ENCODE measurements around the gene THOP1. TPM values are rescaled to one million over a fixed set of nuclear protein-coding genes. Genes with fewer than 3 reads are reported as not detected.

Gene THOP1
- total RNA-seq, 1 experiment from 2014 or later = 114 TPM

DNA sequence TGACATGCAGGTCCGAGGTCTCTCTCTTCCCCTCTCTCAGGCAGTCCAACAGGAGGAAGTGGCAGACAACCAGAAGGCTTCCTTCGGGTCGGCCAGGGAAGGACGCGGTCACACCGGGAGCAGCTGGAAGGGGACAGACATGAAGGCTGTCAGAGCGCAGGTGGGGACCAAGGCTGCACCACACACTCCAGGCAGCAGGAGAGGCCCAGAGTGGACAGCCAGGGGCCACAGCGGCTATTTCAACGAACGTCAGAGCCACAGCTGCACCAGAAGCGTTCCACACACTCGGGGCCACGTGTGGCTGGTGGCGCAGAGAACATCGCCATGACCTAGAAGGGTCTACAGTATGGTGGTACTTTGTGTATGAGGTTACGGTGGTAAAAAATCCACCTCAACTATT, 29.5 kb upstream of the THOP1 start:
- DNase-seq (ENCODE audit: unreplicated experiment) = no peak
- ChIA-PET CTCF (no interaction called here), POLR2A (interaction anchor here (0.6 kb wide), 1 partner anchor 9 kb away, joined by 3 read pairs; no protein-coding TSS in a partner anchor)
- TF ChIP-seq, protein P1, sequence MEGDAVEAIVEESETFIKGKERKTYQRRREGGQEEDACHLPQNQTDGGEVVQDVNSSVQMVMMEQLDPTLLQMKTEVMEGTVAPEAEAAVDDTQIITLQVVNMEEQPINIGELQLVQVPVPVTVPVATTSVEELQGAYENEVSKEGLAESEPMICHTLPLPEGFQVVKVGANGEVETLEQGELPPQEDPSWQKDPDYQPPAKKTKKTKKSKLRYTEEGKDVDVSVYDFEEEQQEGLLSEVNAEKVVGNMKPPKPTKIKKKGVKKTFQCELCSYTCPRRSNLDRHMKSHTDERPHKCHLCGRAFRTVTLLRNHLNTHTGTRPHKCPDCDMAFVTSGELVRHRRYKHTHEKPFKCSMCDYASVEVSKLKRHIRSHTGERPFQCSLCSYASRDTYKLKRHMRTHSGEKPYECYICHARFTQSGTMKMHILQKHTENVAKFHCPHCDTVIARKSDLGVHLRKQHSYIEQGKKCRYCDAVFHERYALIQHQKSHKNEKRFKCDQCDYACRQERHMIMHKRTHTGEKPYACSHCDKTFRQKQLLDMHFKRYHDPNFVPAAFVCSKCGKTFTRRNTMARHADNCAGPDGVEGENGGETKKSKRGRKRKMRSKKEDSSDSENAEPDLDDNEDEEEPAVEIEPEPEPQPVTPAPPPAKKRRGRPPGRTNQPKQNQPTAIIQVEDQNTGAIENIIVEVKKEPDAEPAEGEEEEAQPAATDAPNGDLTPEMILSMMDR (IDR thresholded peaks at IDR 0.05; ENCODE audit: unreplicated experiment) = no peak
- Mint-ChIP-seq H3K4me1 (ENCODE audit: insufficient read depth, unreplicated experiment) (no peaks in the 10 kb centered on the region), H3K4me3 (ENCODE audit: unreplicated experiment) (no peak overlapping the region), H3K36me3 (ENCODE audit: insufficient read depth, unreplicated experiment) (peaks cover 38% of the 10 kb centered on the region), H3K27ac (ENCODE audit: low read depth, unreplicated experiment) (no peak overlapping the region), H3K9me3 (ENCODE audit: unreplicated experiment) (no peaks in the 10 kb centered on the region), H3K27me3 (ENCODE audit: insufficient read depth, unreplicated experiment) (no peaks in the 10 kb centered on the region)
- intact Hi-C loops (cut with micrococcal nuclease) = no loop called here
- BruUV-seq (replicated peaks) = no TSS peak

DNA sequence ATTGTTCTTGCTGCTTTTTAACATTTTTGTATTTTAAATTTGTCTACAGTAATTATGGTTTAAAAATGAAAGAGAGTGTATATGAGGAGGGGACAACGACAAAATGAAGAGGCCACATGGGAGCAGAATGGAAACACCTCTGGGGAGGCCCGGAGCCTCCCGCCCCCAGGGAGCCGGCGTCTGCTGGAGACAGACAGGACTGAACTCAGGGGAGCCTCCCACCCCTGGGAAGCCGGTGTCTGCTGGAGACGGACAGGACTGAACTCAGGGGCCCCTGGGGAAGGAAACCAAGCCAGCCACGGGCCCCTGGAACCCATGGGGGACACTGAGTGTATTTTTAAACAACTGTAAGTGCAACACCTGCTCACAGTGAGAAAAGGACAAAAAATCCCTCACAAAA, 28.8 kb upstream of the THOP1 start:
- TF ChIP-seq, protein P1 (IDR thresholded peaks at IDR 0.05; ENCODE audit: unreplicated experiment) = no peak
- Mint-ChIP-seq H3K9me3 (ENCODE audit: unreplicated experiment) (no peaks in the 10 kb centered on the region), H3K36me3 (ENCODE audit: insufficient read depth, unreplicated experiment) (peaks cover 41% of the 10 kb centered on the region), H3K27ac (ENCODE audit: low read depth, unreplicated experiment) (no peak overlapping the region), H3K4me3 (ENCODE audit: unreplicated experiment) (no peak overlapping the region), H3K4me1 (ENCODE audit: insufficient read depth, unreplicated experiment) (no peaks in the 10 kb centered on the region), H3K27me3 (ENCODE audit: insufficient read depth, unreplicated experiment) (no peaks in the 10 kb centered on the region)
- ChIA-PET CTCF (no interaction called here), POLR2A (no interaction called here)
- BruUV-seq (replicated peaks) = no TSS peak
- no peak for DNase-seq (ENCODE audit: unreplicated experiment)
- intact Hi-C loops (cut with micrococcal nuclease) = no loop called here

DNA sequence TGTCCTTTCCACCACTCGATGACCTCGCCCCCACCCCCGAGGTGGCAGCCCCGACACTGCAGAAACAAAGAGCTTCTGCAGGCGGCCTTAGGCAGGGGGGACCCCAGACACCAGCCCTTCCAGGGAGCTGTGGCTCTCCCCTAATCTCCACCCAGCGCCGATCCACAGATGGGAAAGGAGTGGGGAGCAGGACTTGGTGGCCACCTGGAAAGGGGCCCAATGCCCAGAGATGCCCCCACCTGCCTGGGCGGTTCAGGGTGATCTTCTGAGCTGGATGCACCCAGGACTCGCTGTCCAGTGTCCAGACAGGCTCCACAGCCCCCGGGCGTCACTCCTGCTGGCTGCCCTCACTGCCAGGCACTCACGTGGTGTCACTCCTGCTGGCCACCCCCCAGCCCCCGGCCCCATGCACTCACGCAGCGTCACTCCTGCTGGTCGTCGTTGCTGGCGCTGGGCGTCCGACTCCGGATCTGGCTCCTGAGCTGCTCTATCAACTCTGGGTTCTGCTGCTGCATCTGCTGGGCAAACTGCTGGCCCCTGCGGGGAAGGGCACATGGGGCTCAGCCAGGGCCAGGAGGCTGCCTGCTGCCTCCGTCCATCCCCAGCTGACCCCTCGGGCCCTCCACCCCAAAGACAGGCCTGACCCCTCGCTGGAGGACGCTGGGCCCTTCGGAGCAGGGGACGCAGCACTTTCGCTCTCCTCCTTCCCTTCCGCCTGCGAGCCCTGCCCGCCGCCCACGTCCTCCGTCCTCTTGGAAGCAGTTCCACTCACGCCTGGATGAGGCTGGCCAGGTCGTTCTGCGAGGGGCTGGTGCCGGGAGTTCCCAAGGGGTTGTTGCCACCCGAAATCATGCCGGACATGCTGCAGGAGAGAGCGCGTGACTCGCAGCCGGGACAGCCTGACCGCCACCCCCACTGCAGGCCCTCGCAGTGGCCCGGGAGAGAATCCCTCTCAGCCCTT, 28.1 kb upstream of the THOP1 start:
- Mint-ChIP-seq H3K9me3 (ENCODE audit: unreplicated experiment) (no peaks in the 10 kb centered on the region), H3K4me1 (ENCODE audit: insufficient read depth, unreplicated experiment) (no peaks in the 10 kb centered on the region), H3K36me3 (ENCODE audit: insufficient read depth, unreplicated experiment) (peaks cover 45% of the 10 kb centered on the region), H3K27ac (ENCODE audit: low read depth, unreplicated experiment) (no peak overlapping the region), H3K4me3 (ENCODE audit: unreplicated experiment) (no peak overlapping the region), H3K27me3 (ENCODE audit: insufficient read depth, unreplicated experiment) (no peaks in the 10 kb centered on the region)
- TF ChIP-seq, protein P1 (IDR thresholded peaks at IDR 0.05; ENCODE audit: unreplicated experiment) = no peak
- ChIA-PET POLR2A (no interaction called here), CTCF (no interaction called here)
- DNase-seq (ENCODE audit: unreplicated experiment) = no peak
- intact Hi-C loops (cut with micrococcal nuclease) = no loop called here
- no TSS peak for BruUV-seq (replicated peaks)

DNA sequence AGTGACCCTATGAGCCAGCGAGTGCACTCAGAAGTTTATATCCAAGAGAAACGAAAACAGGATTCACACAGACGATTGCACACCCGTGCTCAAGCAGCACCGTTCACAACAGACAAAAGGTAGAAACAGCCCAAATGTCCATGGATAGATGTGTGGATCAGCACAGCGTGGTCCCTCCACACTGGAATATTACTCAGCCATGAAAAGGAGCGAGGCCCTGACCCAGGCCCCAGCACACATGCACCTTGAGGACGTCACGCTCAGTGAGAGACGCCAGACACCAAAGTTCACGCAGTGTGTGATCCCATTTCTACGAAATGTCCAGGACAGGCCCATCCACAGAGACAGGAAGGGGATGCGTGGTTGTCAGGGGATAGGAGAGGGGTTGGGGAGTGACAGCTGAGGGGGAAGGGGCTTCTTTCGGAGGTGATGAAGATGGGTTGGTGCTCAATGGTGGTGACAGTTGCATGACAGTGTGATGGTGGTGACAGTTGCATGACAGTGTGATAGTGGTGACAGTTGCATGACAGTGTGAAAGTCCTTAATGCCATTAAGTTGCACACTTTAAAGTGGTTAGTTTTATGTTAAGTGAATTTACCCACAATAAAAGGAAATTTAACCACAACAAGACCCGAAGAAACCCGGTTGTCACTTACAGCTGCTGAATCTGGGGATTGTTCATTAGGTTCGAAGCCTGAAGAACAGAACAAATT, 26.5 kb upstream of the THOP1 start:
- Mint-ChIP-seq H3K27me3 (ENCODE audit: insufficient read depth, unreplicated experiment) (no peaks in the 10 kb centered on the region), H3K9me3 (ENCODE audit: unreplicated experiment) (no peaks in the 10 kb centered on the region), H3K4me3 (ENCODE audit: unreplicated experiment) (no peak overlapping the region), H3K36me3 (ENCODE audit: insufficient read depth, unreplicated experiment) (peaks cover 56% of the 10 kb centered on the region), H3K4me1 (ENCODE audit: insufficient read depth, unreplicated experiment) (no peaks in the 10 kb centered on the region), H3K27ac (ENCODE audit: low read depth, unreplicated experiment) (no peak overlapping the region)
- intact Hi-C loops (cut with micrococcal nuclease) = no loop called here
- CTCF ChIA-PET = interaction anchor here (0.6 to 0.9 kb wide), 5 partner anchors 9 to 165 kb away, joined by 3 to 5 read pairs (median 3); no protein-coding TSS in a partner anchor
- POLR2A ChIA-PET = interaction anchor here (0.9 kb wide), 1 partner anchor 19 kb away, joined by 5 read pairs; no protein-coding TSS in a partner anchor
- BruUV-seq (replicated peaks) = no TSS peak
- no peak for DNase-seq (ENCODE audit: unreplicated experiment)
- TF ChIP-seq, protein P1 (IDR thresholded peaks at IDR 0.05; ENCODE audit: unreplicated experiment) = no peak

Measured in MCF 10A (cell line).